ENCODE measurements around the gene TRIM9.
A peak's percentile ranks its signal among the peaks of the same experiment; 100 is the strongest.

TRIM9 gene

DNA sequence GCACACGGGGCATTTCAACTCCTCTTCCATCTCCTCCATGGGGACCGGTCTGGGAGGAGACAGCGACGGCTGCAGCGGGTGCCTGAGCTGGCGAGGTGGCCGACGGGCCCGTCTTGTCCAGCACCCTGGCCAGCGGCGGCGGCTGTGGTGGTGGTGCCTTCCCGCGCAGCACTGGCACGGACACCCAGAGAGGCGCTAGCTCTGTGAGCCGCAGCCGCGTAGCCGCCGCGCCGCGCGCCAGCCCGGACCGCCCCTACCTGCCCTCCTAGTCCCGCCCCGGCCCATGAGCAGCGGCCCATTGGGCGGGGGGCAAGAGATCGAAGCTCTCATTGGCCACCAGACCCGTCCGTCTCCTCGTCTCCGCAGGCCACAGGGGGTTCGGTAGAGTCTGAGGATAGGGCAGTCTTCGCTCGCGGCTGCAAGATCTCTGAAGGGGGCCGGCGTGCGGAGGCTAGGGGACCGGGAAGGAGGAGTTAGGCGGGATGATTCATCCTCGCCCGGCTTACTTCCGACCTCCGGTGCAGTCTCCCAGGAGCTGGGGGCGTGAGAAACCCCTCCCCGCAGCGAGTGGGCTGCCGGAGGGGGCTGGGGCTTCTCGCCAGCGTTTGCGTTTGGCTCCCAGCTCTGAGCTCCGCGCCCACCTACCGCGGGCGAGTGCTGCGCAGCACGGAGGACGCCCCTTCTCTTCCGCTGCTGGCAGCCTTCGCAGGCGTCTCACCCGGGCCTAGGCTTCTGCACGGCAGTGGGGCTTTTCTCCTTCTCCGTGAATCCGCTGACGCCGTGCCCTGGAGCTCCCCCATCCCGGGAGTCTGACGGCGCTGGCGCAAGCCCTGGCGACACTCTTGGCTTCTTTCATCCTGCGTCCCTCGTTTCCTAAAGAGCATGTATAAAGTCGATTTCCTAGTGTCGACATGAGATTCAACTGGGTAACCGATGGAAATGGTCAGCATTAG, at the start of gene TRIM9:
TRIM9 (minus strand) TSS at position 205 of the 953 bp plus-strand sequence; CDS start at position 39, 166 bp downstream.
- H3K27ac ChIP-seq (ENCODE audit: low read length) = no peak within 1 kb of the TSS
- H3K9me3 ChIP-seq (ENCODE audit: control insufficient read depth, low read depth, low read length) = no peaks in the 10 kb centered on the region
- H3K9ac ChIP-seq (ENCODE audit: low read length) = peak within 1 kb of the TSS; percentile 48
- peak within 1 kb of the TSS; percentile 59 for H3K4me3 ChIP-seq (ENCODE audit: low read length)
- peaks cover 11% of the 10 kb centered on the region for H3K4me1 ChIP-seq (ENCODE audit: control insufficient read depth, low read depth, low read length)
- H3K36me3 ChIP-seq (ENCODE audit: control insufficient read depth, low read depth, low read length) = no peaks in the 10 kb centered on the region
- H3K27me3 ChIP-seq (ENCODE audit: control insufficient read depth, insufficient read depth, low read length) = peaks cover 53% of the 10 kb centered on the region

DNA sequence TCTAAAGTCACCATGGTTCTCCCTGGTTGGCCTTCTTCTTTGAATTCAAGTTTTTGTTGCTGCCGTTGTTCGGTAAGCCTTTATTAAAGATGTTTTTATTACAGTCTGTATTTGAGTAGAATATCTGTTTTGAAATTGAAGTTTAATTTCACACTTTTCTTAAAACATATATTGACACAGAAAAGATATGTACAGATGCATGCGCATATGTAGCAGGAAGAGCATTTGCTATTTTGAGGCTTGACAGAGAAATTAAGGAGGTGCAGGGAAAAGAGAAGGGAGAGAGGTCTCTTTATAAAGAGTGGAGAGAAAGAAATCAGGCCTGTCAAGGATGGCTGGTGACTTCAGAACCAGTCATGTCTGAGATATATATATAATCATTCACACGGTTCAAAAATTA, 46.0 kb upstream of the TRIM9 start:
- H3K27me3 ChIP-seq (ENCODE audit: control insufficient read depth, insufficient read depth, low read length) = no peaks in the 10 kb centered on the region
- H3K36me3 ChIP-seq (ENCODE audit: control insufficient read depth, low read depth, low read length) = no peaks in the 10 kb centered on the region
- H3K9ac ChIP-seq (ENCODE audit: low read length) = no peak overlapping the region
- H3K27ac ChIP-seq (ENCODE audit: low read length) = no peak overlapping the region
- H3K9me3 ChIP-seq (ENCODE audit: control insufficient read depth, low read depth, low read length) = no peaks in the 10 kb centered on the region
- no peak overlapping the region for H3K4me3 ChIP-seq (ENCODE audit: low read length)
- peaks cover 23% of the 10 kb centered on the region for H3K4me1 ChIP-seq (ENCODE audit: control insufficient read depth, low read depth, low read length)

GRCh38 chr14:51140338-51140737, 45.4 kb upstream of the TRIM9 start:
- Histone ChIP-seq H3K27ac (ENCODE audit: low read length) (no peak overlapping the region), H3K36me3 (ENCODE audit: control insufficient read depth, low read depth, low read length) (no peaks in the 10 kb centered on the region), H3K9ac (ENCODE audit: low read length) (no peak overlapping the region), H3K4me1 (ENCODE audit: control insufficient read depth, low read depth, low read length) (peaks cover 23% of the 10 kb centered on the region), H3K9me3 (ENCODE audit: control insufficient read depth, low read depth, low read length) (no peaks in the 10 kb centered on the region), H3K27me3 (ENCODE audit: control insufficient read depth, insufficient read depth, low read length) (no peaks in the 10 kb centered on the region), H3K4me3 (ENCODE audit: low read length) (no peak overlapping the region)

- Histone ChIP-seq H3K9me3 (ENCODE audit: control insufficient read depth, low read depth, low read length) (no peaks in the 10 kb centered on the region), H3K27ac (ENCODE audit: low read length) (no peak overlapping the region), H3K9ac (ENCODE audit: low read length) (no peak overlapping the region), H3K4me1 (ENCODE audit: control insufficient read depth, low read depth, low read length) (peaks cover 23% of the 10 kb centered on the region), H3K4me3 (ENCODE audit: low read length) (no peak overlapping the region), H3K27me3 (ENCODE audit: control insufficient read depth, insufficient read depth, low read length) (no peaks in the 10 kb centered on the region), H3K36me3 (ENCODE audit: control insufficient read depth, low read depth, low read length) (no peaks in the 10 kb centered on the region)
Observed at GRCh38 chr14:51139121-51139681, 44.3 kb upstream of the TRIM9 start.

DNA sequence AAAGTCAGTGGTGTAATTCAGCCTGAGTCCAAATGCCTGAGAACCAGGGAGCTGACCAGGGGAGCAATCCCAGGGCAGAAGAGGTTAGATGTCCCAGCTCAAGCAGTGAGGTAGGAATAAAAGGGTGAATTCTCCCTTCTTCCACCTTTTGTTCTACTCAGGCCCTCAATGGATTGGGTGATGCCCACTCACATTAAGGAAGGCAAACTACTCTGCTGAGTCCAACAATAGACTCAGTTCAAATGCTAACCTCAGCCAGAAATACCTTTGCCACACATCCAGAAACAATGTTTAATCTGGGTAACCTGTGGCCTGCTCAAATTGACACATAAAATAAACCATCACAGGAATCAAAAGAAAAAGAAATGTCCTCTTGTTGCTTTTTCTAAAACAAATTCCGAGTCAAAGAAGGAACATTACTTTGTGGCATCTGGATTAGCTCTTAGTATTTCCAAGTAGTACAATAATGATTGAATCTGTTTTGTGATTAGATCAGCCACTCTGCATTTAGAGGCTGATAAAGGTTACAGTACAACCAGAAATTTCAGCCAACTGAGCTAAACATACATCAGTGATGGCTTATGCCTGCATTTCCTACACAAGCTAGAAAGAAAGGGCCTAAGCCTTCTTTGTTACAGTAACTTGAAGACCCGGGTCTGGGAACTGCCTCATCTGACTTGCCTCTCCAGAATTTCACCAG, 43.6 kb upstream of the TRIM9 start:
- no peak overlapping the region for H3K4me3 ChIP-seq (ENCODE audit: low read length)
- no peak overlapping the region for H3K27ac ChIP-seq (ENCODE audit: low read length)
- H3K9ac ChIP-seq (ENCODE audit: low read length) = no peak overlapping the region
- H3K27me3 ChIP-seq (ENCODE audit: control insufficient read depth, insufficient read depth, low read length) = no peaks in the 10 kb centered on the region
- H3K9me3 ChIP-seq (ENCODE audit: control insufficient read depth, low read depth, low read length) = no peaks in the 10 kb centered on the region
- no peaks in the 10 kb centered on the region for H3K36me3 ChIP-seq (ENCODE audit: control insufficient read depth, low read depth, low read length)
- peaks cover 23% of the 10 kb centered on the region for H3K4me1 ChIP-seq (ENCODE audit: control insufficient read depth, low read depth, low read length)

DNA sequence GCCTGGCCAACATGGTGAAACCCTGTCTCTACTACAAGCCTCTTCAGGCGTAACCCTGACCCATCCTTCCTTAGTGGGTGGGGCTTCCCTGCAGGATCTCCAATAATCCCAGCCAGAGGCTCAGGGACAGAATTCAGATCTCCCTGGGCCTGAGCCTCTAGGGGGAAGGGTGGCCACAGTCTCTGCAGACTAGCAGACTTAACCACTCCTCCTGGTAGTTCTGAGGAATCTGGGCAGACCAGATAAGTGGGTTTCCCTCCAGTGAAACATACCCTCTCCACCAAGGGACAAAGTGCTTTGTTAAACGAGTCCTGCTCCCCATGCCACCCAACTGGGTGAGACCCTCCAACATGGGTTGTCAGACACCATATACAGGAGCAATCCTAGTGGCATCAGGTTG, 36.6 kb upstream of the TRIM9 start:
- Histone ChIP-seq H3K4me1 (ENCODE audit: control insufficient read depth, low read depth, low read length) (no peaks in the 10 kb centered on the region), H3K36me3 (ENCODE audit: control insufficient read depth, low read depth, low read length) (no peaks in the 10 kb centered on the region), H3K27me3 (ENCODE audit: control insufficient read depth, insufficient read depth, low read length) (no peaks in the 10 kb centered on the region), H3K4me3 (ENCODE audit: low read length) (no peak overlapping the region), H3K9ac (ENCODE audit: low read length) (no peak overlapping the region), H3K27ac (ENCODE audit: low read length) (no peak overlapping the region), H3K9me3 (ENCODE audit: control insufficient read depth, low read depth, low read length) (no peaks in the 10 kb centered on the region)

DNA sequence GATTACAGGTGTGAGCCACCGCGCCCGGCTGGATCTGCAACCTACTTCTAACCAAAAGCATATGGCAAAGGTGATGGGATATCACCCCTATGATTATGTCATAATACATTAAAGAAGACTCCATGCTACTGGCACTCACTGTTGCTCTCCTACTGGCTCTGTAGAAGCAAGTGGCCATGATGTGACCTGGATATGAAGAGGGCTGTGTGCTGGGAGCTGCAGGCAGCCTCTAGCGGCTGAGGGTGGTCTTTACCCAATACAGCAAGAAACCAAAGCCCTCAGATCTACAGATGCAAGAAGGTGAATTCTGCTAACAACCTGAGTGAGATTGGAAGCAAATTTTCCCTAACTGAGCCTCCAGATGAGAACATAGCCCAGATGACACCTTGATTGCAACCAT, 34.2 kb upstream of the TRIM9 start:
- Histone ChIP-seq H3K9me3 (ENCODE audit: control insufficient read depth, low read depth, low read length) (no peaks in the 10 kb centered on the region), H3K4me3 (ENCODE audit: low read length) (no peak overlapping the region), H3K9ac (ENCODE audit: low read length) (no peak overlapping the region), H3K27ac (ENCODE audit: low read length) (no peak overlapping the region), H3K4me1 (ENCODE audit: control insufficient read depth, low read depth, low read length) (no peaks in the 10 kb centered on the region), H3K27me3 (ENCODE audit: control insufficient read depth, insufficient read depth, low read length) (no peaks in the 10 kb centered on the region), H3K36me3 (ENCODE audit: control insufficient read depth, low read depth, low read length) (no peaks in the 10 kb centered on the region)

DNA sequence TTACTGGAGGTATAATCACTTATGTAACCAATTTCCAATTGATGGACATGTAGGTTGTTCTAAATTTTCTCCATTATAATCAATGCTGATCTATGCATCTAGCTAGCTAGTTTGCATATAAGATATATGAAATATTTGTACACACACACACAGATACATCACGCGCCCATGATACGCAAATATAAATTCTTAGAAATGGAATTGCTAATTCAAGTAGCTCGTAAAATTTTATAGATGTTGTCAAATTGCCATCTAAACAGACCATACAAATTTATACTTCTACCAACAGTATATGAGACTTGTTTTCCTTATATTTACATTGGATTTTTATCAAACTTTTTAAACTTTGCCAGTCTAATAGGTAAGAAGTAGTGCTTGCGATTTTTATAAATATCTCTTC, 29.1 kb upstream of the TRIM9 start:
- Histone ChIP-seq H3K36me3 (ENCODE audit: control insufficient read depth, low read depth, low read length) (no peaks in the 10 kb centered on the region), H3K9ac (ENCODE audit: low read length) (no peak overlapping the region), H3K9me3 (ENCODE audit: control insufficient read depth, low read depth, low read length) (no peaks in the 10 kb centered on the region), H3K4me1 (ENCODE audit: control insufficient read depth, low read depth, low read length) (peaks cover 19% of the 10 kb centered on the region), H3K4me3 (ENCODE audit: low read length) (no peak overlapping the region), H3K27me3 (ENCODE audit: control insufficient read depth, insufficient read depth, low read length) (no peaks in the 10 kb centered on the region), H3K27ac (ENCODE audit: low read length) (no peak overlapping the region)

DNA sequence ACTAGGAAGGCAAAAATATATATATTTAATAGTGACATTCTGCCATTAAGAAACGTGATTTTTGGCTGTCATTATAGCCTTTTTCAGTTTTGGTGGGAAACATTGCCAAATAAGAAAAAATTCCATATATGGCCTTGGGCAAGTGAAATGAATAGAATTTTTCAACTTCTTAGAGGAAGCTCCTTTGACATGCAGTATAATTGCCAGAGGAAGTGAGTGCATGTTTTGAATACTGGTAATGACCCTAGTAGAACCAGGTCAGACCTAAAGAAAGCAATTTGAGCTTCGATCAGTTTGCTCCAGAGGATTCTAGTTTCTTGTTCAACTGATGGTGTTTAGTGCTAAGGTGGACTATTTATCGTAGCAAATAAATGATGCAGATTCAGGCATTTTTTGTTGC, 26.2 kb upstream of the TRIM9 start:
- H3K9ac ChIP-seq (ENCODE audit: low read length) = no peak overlapping the region
- H3K27ac ChIP-seq (ENCODE audit: low read length) = no peak overlapping the region
- H3K27me3 ChIP-seq (ENCODE audit: control insufficient read depth, insufficient read depth, low read length) = no peaks in the 10 kb centered on the region
- H3K36me3 ChIP-seq (ENCODE audit: control insufficient read depth, low read depth, low read length) = no peaks in the 10 kb centered on the region
- no peak overlapping the region for H3K4me3 ChIP-seq (ENCODE audit: low read length)
- peaks cover 19% of the 10 kb centered on the region for H3K4me1 ChIP-seq (ENCODE audit: control insufficient read depth, low read depth, low read length)
- H3K9me3 ChIP-seq (ENCODE audit: control insufficient read depth, low read depth, low read length) = no peaks in the 10 kb centered on the region

DNA sequence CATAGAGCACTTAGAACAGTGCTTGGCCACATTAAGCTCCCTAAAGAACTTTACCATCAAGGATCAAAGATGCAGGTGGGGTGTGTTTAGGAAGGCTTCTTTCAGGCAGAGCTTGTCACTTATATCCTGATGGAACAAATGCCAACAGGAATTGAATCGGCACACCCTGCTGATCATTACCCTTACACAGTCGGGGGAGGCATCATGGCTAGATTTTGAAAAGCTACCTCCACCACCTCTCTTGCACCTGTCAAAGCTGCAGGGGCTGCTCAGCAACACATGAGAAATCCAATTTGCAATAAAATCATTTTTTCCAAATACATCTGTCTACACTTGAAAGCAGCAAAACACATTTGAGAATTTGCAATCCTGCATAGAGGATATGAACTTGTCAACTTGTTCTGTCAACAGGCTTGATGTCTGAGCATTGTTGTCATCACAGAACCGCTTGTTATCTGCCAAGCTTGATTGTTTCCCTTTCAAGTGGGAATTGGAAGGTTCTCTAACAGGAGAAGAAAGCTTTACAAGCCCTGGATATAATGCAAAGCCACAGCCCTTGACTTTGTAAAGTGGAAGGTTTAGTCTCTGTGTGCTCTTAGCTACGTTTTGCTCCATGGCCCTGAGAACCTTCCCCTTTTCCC, 24.6 kb upstream of the TRIM9 start:
- H3K9me3 ChIP-seq (ENCODE audit: control insufficient read depth, low read depth, low read length) = no peaks in the 10 kb centered on the region
- H3K4me3 ChIP-seq (ENCODE audit: low read length) = no peak overlapping the region
- no peaks in the 10 kb centered on the region for H3K36me3 ChIP-seq (ENCODE audit: control insufficient read depth, low read depth, low read length)
- no peak overlapping the region for H3K9ac ChIP-seq (ENCODE audit: low read length)
- no peaks in the 10 kb centered on the region for H3K27me3 ChIP-seq (ENCODE audit: control insufficient read depth, insufficient read depth, low read length)
- no peak overlapping the region for H3K27ac ChIP-seq (ENCODE audit: low read length)
- peaks cover 19% of the 10 kb centered on the region for H3K4me1 ChIP-seq (ENCODE audit: control insufficient read depth, low read depth, low read length)

DNA sequence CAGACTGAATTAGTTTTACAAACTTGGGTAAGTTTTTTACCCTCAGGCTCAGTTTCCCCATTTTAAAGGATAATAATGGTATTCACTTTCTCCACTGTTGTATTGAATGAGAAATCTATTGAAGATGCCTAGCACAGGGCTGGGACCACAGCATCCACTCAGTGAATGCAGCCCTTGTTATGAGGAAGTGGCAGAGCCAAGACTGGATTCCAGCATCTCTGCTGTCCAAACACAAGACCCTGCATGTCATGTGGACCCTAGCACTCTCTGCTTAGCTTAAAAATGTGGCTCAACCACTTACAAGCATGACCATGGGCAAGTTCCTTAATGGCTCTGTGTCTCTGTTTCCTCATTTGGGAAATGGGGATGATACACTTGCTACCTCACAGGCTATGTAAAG, 24.1 kb upstream of the TRIM9 start:
- Histone ChIP-seq H3K4me1 (ENCODE audit: control insufficient read depth, low read depth, low read length) (peaks cover 19% of the 10 kb centered on the region), H3K4me3 (ENCODE audit: low read length) (no peak overlapping the region), H3K27ac (ENCODE audit: low read length) (no peak overlapping the region), H3K27me3 (ENCODE audit: control insufficient read depth, insufficient read depth, low read length) (no peaks in the 10 kb centered on the region), H3K36me3 (ENCODE audit: control insufficient read depth, low read depth, low read length) (no peaks in the 10 kb centered on the region), H3K9me3 (ENCODE audit: control insufficient read depth, low read depth, low read length) (no peaks in the 10 kb centered on the region), H3K9ac (ENCODE audit: low read length) (no peak overlapping the region)
